Glomerular endothelial cell (primary cell): ENCODE results near the gene SCUBE1. TPM values are rescaled to one million over a fixed set of nuclear protein-coding genes. Genes with fewer than 3 reads are reported as not detected.
A peak's percentile ranks its signal among the peaks of the same experiment; 100 is the strongest.

Experiments
- DNase-seq: peaks from one replicate; pipeline ENCODE4 v3.0.0-alpha.2; 2011; ENCODE audit warnings: low read depth, low spot score; ENCODE audit errors: extremely low read depth
- total RNA-seq: library from RNA; depleted of rRNA; stranded (reverse); fragments of >200 nt; gene quantifications from 2 replicates; pipeline ENCODE4 v1.2.3, GENCODE V29; 2015

Gene SCUBE1
- total RNA-seq, 1 donor from 2014 or later = 69.1 TPM

DNA sequence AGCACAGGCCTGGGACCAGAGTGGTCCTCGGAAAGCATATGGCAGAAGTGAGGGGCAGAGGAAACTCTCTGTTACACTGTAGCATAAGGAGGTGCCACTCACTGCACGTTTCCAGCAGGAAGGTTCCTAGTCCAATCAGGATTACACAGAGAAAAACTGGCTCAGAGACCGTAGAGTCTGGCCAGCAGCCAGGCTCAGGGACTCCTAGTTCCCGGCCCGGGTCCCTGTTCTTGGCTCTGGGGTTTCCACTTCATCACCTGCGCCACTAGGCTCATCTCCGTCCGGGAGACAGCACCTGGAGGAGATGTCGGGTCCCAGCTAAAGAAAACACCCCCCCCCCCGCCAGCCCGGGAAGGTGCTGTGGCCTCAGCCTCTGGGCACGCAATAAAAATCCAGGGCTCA, 157.3 kb downstream of the SCUBE1 start:
- no peak for DNase-seq

DNA sequence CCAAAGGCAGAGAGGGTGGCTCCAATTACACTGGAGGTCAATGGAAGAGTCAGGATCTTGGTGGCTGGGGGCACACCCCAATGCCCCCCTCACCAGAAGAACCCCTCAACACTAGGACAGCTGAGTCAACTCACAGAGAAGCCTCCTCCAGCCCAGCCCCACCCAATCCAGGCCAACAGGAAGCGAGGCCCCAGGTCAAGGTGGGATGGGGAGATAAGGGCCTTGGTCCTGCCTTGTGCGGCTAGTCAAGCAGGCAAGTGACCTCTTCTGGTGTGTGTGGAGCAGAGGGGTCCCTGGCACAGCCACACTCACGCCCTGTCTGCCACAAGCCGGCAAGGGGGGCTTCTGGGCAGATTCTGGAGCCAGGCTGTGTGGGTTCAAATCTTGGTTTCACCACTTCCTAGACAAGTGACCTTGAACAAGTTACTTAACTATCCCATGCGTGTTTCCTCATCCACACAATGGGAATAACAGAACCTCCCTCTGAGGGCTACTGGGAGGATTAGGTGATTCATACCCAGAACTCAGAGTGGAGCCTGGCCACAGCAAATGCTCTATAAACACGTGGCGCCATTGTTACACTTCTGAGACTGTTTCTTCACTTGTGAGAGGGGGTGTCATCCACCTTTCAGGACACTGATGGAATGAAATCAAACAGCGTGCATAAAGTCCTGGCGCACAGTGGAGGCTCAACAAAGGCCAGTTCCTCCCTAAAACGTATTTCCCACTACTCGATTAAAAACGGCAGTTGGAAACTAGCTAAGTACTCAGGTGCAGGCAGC, 159.5 kb downstream of the SCUBE1 start:
- DNase-seq = peak; percentile 42

DNA sequence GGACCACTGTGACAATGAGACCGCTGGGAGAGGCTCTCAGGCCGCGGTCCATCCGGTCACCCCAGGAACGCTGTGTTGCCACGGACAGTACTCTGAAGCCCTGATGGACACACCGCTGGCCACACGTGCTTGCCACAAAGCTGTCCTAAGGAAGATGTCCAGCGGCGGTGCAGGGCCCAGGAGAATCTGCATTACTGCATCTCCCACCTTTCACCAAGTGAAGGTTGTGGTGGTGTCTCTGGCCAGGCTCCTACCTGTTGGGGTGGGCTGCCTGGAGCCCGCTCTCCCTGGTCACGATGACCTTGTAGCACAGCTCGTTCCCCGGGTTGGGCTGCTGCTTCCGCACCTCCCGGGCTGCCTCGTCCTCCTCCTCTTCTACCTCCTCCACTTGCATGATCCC, 160.4 kb downstream of the SCUBE1 start:
- no peak for DNase-seq

DNA sequence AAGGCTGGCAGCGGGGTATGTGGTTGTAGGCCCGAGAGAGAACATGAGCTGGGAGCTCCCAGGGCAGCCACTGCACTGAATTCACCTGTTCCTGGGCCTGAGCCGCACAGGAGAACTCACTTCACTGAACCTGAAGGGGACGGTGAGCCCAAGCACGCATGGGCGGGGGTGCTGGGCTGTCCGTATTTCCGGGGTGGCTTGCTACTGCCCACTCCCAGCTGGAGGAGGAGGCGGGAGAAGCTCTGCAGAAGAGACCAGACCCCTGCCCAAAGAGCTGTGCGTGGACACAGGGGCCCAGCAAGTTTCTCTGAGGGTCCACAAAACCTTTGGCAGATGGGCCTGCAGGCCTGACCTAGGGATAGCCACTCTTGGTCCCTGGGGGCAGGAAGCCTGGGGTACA, 161.1 kb downstream of the SCUBE1 start:
- DNase-seq = no peak

DNA sequence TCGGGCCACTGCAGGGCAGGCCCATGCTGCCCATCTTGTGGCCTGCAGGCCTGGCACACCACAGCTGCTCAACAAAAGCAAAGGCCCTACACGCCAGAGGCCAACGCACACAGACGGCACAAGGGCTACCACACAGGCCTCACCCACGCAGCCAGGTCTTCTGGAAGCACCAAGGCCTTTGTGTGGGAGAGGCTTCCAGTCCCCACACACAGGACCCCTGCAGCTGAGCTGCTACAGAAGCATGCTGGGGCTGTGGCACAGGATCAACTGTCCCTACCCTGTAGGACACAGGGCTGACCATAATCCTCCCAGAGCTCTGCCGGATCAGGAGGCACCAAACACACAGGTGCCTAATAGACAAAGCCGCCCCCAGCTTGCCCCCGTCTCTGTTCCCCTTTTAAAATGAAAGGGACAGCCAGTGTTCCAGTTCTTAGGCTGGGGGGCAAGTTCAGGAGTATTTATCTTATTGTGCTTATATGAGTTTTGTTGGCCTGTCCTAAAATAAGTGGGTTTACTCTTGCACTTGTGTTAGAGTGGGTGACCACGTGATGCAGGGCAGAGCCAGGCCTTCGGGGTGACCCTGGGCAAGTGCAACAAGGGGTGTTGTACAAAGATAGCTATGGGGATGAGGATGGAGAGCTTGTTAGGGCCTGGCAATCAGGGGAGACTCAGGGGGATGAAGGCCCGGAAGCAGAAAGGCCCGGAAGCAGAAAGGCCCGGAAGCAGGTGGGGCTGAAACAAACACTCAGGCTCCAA, 161.7 kb downstream of the SCUBE1 start:
- no peak for DNase-seq

DNA sequence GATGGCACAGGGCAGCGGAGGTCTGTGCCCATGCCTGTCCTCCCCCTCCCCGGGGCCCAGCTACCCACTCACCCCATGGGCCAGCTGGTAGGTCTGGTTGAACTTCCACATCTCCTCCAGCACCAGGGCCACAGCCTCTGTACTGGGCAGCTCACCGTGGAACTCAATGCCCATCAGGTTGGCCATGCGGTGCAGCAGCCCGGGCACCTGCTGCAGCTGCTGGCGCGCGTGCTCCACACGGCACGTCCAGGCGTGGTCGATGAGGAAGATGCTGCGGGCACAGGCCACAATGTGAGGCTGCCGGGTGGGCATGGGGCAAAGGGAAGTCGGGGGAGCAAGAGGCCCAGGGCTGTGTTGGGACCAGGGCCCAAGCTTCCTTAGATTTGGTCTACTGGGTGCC, 162.5 kb downstream of the SCUBE1 start:
- no peak for DNase-seq

DNA sequence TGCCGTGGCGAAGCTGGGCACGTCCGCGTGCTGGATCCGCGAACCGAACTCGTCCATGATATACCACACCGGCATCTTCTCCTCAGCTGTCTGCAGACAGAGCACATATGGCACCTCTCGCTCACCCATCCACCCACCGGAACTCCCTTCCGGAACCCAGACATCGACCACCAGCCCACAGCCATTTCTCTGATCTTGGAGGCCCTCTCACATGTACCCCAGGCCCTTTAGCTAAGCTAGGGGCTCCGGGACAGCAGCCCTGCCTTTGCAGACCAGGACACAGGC, 163.3 kb downstream of the SCUBE1 start:
- no peak for DNase-seq

DNA sequence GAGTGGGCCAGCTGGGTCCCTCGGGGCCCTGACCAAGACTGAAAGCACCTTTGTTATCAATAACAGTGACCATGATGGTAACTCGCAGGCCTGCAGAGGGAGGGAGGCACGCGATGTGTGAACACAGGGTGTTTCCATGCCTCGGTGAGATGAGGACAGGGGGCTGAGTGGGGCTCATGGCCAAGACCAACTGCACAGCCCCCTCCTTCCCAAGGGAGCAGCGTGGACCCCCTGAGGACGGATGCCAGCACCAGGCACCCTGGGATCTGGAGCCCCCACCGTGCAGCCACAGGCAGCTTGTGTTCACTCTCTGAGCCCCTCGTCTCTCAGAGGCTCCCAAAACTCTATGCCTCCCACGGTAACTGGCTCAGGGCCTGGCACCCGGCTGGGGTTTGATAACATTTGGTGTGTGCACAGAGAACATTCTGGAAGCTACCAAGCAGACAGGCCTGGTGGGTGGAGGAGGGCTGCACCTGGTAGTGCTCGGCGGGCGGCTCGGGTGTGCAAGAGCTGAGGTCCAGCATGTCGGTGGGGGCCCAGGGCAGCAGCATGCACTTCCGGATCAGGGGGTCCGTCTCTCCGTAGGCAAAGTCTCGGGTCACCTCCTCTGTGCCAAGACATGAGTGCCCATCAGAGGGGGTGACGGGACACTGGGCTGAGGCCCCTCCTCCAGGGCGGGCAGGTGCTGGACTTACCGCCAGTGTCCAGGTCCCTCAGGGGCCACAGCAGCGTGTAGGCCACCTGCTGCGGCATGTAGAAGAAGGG, 163.8 kb downstream of the SCUBE1 start:
- no peak for DNase-seq

DNA sequence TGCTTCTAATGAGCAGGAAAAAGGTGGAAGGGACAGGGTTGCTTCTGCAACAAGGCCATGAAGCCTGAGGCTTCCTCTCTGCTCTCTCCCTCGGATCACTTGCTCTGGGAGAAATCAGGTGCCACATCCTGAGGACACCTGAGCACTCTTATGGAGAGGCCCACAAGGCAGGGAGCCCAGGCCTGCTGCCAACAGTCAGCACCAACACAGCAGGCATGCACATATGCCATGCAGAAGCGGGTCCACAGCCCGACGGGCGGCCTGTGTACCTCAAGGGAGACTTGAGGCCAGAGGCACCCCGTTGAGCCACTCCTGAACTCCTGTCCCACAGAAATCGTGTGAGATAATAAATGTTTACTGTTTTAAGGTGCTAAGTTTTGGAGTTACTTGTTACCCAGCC, 165.7 kb downstream of the SCUBE1 start:
- no peak for DNase-seq

DNA sequence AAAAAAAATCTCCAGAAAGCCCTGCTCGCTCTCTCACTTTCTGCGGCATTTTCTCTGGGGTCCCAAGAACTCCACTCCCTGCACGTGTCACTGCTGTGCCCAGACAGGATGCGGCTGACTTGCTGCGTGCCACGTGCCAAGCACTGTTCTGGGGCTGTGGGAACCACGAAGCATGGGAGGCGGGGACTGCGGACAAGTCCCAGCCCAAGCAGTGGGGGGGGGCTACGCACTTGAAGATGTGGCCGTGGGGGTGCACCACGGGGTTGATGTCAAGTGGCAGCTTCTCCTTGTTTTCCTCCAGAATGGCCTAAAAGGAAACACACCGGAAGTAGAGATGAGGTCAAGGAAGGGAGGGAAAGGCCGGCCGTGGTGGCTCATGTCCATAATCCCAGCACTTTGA, 167.1 kb downstream of the SCUBE1 start:
- DNase-seq = no peak

DNA sequence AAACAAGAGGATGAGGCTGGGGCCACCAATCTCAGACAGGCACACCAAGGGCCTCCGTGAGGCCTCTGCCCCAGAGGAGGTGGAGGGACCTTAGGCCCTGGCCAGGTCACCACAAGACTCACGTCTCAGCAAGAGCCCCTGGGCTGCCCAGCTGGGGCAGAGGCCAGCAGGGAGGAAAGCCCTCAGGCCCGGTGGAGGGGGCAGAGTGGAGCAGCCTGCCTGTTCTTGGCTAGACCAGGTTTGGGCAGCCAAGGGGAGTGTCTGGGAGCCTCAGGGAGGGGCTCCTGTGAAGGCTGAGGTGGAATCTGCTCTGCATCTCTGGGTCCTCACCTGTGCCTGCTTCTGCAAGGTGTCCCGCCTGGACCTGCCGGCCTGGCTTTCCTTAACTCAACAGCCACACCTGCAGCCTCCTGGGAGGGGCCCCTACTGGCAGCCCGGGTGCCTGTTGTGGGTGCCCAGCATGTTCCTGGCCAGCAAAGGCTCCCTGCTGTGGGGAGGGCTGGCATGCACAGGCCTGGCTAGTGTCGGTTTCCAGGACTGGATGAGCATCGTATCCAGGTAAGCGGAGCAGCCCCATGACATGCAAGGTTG, 168.1 kb downstream of the SCUBE1 start:
- no peak for DNase-seq

DNA sequence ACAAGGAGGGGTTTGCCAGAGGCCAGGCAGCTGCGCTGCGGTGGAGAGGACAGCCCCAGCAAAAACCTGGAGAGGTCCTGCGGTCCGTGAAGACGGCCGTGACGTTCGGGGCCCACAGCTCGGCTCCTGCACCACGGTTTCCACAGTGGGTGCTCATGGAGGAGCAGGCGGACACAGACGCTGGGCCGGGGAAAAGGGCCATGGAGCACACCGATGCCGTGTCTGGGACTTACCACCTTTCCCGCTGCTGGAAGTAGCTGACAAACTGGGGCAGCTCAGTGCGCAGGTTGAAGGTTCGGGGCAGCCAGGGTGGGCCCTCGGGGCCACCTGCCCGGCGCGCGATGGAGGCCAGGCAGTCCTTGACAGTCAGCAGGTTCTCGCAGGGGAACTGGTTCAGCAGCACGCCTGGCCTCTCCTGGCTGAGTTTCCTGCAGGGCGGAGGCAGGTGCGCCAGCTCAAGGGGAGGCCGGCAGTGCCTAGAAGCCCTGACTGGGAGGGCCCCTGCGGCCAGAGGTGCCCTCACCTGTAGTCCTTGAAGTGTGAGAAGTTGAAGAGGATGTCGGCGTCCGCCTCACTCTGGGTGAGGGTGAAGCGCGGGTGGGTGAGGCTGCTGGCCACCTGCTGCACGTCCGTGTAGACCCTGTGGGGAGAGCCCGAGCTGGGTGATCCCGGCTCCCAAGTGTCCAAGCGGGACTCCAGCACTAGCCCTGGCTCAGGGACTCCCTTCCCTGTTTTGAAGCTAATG, 169.0 kb downstream of the SCUBE1 start:
- DNase-seq = no peak

DNA sequence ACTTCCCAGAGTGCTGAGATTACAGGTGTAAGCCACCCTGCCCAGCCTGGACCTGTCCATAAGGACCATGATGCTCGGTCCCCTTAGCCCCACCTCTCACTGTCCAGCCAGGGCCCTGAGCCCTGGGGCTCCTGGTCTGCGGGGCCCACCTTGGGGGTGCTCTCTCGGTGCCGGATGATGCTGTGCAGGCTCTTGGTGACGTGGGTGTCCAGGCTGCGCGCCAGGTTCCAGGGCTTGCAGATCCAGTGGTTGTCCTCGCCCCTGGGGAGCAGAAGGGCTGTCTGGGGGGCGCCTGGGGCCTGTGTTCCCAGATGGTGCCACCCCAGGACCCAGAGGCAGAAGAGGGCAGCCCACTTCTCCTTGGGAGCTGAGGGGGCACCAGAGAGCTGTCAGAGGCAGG, 169.6 kb downstream of the SCUBE1 start:
- no peak for DNase-seq

DNA sequence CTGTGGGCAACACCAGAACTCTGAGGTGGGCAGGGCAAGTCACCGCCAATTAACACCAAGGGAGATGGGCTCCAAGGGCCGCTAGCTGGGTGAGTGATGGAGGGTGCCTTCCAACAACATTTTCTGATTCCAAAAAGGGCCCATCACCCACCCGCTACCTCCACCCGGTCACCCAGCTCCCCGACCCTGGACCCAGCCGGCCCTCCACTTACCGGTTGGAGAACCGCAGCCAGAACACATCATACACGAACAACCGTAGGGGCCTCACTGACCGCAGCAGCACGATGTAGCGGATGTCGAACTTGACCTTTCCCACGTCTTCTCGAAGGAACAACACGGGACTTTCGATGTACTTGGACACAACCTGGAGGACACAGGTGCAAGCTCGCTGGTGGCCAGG, 171.0 kb downstream of the SCUBE1 start:
- no peak for DNase-seq

DNA sequence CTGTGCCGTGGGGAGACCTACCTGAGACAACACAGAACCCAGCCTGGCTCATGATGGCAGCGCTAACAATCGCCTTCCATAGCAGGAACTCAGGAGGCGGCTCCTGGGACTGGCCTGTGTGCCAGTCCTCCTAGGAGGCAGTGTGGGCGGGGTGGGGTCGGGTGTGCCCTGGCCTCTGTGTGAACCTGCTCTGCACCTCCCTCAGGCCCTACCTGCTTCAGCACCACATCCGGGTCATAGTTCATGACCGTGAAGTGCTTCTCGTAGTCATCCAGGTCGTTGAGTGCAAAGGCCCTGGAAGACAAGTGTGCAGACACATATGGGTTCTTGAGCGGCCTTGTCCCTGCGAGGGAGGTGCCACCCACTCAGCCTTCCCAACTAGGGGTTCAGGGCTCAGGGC, 171.6 kb downstream of the SCUBE1 start:
- DNase-seq = no peak

DNA sequence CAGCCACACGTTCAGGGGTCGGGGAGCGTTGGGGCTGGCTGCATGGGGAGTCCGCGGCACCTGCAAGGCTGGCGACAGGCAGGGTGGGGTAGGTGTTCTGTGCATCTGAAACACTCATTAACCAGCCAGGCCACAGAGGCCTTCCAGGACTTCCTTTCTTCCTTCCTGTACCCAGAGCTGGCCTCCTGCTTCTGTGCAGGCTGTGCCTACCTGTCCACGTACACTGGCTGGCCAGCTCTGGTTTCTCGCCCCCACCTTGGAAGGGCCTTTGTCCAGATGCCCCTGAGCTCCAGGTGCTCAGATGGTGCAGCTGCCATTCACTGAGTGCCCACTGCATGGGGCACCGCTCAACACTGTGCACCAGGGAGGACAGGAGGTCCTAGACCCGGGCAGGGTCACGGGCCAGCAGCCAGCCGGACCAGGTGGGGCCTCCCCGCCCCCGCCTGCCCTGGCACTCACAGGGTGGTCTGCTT, 172.1 kb downstream of the SCUBE1 start:
- no peak for DNase-seq

DNA sequence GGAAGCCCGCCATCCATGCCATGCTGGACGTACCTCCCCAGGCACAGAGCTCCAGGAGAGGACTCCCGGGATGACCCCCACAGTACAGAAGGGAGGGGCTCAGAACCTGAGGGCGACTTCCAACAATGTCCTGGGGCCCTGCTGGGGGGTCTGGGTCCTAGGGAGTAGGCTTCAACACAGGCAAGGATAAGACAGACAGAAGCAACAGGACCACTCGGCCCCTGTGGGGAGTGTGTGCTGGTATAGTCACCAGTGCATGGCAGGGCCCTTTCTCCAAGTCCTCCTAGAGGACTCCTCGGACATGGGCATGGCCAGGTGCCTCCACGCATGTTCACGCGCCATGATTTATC, 173.1 kb downstream of the SCUBE1 start:
- DNase-seq = no peak

DNA sequence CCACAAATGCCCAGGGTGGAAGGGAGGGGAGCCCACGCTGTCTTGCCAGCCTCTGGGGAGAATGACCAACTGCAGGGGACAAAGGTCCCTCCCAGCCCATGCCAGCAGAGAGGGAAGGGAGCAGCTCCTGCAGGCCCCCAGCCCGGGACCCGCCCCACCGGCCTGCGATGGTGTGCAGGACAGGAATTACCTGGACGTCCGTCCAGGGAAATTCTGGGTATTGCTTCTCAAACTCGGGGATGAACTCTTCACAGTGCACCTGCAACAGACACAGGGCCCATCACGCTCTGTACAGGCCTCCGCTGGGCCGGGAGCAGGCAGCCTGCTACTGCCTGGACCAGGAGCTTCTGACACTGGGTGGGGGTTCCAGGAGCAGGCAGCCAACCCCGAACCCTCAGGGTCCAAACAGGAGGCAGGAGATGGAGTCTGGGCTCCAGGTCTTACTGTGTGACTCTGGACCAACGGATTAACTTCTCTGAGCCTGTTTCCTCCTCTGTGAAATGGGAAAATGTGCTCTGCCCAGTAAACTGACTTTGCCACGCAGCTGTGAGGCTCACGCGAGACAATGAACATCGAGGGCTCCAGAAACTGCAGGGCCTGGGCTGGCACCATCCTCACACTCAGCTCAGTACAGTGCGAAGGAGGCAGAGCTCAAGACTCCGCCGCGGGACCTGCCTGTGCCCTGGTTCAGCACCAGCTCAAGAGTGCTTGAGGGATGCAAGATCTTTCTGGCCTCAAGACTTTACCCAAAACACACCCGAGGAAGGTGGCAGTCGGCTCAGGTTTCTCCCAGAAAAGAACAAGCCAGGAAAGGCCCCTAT, 173.7 kb downstream of the SCUBE1 start:
- no peak for DNase-seq

DNA sequence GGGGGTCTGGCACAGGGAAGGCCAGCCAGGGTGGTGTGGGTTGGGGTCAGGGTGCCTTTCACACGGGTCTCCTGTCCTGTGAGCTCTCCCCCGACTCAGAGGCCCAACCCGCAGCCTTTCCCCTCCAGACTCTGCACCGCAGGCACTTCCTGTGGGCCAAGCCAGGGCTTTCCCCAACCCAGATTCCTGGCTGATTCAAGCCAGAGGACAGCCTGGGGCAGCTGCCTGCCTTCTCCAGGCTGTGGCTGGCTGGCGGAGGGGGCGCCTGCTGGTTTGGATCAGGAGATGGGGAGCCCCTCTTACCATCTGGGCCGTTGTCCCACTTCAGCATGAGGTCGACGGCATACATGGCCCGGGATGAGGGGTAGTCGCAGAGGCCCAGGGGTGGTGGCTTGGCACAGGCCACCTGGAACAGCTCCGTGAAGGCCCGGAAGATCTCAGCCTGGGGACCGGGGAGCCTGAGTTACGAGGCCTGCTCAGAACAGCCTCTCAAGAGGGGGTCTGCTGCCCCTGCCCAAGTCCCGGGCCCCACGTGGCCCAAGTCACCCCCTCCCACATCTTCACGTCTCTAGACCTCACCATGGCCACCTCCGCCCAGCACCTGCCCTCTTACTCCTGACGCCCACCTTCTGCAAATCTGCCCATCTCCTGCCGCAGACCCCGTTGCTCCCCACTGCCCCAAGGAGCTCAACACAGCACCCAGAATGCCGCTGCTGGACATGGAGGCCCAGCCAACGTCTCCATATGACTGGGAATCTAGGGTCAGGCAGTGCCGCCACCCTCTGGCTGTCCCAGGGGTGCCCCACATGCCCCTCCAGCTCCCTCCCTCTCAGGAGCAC, 174.5 kb downstream of the SCUBE1 start:
- no peak for DNase-seq
